Measurements from ENCODE around the gene MTFP1.
A peak's percentile ranks its signal among the peaks of the same experiment; 100 is the strongest.

Gene MTFP1, protein sequence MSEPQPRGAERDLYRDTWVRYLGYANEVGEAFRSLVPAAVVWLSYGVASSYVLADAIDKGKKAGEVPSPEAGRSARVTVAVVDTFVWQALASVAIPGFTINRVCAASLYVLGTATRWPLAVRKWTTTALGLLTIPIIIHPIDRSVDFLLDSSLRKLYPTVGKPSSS

DNA sequence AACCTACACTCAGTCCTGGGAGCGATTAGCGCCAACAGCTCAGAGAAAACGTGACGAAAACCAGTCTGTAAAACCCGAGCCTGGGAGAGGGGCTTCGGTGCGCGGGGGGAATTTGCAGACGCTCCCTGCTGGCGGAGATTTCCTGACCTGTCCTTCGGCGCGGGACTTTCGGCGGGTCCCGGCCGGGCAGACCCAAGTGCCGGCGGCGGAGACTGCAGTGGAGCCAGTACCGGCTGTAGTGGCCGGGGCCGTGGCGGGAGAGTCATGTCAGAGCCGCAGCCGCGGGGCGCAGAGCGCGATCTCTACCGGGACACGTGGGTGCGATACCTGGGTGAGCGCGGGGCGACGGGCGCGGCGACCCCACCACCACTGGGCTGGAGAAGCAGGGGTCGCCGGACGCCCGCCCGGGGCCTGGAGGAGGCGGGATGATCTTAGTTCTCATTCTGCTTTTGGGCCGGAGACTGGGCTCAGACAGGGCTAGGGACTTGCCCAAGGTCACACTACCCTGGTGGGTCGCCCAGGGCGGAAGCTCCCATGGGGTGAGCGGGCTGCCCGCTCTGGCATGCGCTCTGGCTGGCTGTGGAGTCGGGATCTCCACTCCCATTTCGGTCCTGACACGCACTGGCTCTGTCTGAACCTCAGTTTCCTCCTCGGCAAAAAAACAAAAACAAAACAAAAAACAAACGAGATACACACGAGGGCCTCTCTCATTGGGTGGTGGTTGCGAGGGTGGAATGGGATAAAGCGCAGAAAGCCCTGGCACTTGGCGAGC, at the start of gene MTFP1:
Gene MTFP1 (plus strand): TSS at position 153 of the 772 bp plus-strand sequence. CDS start 112 bp downstream, at position 265.
- intact Hi-C loops (cut with micrococcal nuclease), result loop anchor here (1.0 to 2.0 kb wide), 2 partner anchors 35 to 69 kb away; partner anchors contain the start of genes CCDC157 and SF3A1
- Mint-ChIP-seq H3K36me3 (ENCODE audit: low read depth) (peaks cover 47% of the 10 kb centered on the region), H3K4me3 (peak within 1 kb of the TSS; percentile 97), H3K27ac (peak within 1 kb of the TSS; percentile 91), H3K9me3 (no peaks in the 10 kb centered on the region), H3K4me1 (ENCODE audit: low read depth) (peaks cover 53% of the 10 kb centered on the region), H3K27me3 (no peaks in the 10 kb centered on the region)

DNA sequence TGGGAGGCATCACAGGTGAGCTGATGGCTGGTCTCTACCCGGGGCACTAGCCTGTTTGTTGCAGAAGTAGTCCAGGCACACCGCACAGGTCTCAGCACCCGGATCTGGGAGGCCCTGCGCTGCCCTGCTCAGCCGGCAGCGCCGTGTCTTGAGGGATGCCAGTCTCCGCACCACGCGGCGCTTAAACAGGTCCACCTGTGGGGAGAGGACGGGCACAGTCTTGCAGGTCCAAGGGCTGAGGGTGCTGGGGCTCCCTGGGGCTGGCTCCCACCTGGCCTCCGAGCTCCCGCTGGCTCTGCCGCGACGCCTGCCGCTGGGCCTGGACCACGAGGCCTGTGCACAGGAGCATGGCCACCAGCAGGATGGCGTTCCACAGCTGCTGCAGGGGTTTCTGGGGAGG, 45.6 kb upstream of the MTFP1 start:
- H3K4me3 Mint-ChIP-seq, result no peak overlapping the region
- H3K4me1 Mint-ChIP-seq (ENCODE audit: low read depth), result peaks cover 9% of the 10 kb centered on the region
- no peak overlapping the region for H3K27ac Mint-ChIP-seq
- H3K27me3 Mint-ChIP-seq, result no peaks in the 10 kb centered on the region
- H3K9me3 Mint-ChIP-seq, result no peaks in the 10 kb centered on the region
- intact Hi-C loops (cut with micrococcal nuclease), result loop anchor here (10.0 kb wide), 1 partner anchor 55 kb away; the partner anchor contains the start of gene TBC1D10A
- H3K36me3 Mint-ChIP-seq (ENCODE audit: low read depth), result peaks cover 52% of the 10 kb centered on the region

DNA sequence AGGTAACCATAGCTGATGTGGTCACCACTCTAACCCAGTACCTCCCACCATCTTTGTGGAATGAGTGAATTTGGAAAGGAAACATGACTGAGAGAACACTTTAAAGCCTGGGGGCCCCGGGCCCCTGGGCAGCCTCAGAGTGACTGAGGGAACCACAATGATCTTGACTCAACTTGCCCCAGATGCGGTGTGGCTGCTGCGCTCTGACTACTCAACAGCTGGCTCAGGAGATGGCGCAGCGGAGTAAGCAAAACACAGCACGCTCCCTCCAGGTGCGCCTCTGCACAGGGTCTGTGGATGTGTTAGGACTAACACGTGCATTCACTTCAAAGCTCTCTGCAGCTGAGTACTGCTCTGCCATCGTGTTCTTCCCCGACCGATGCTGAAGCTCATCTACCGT, 44.3 kb upstream of the MTFP1 start:
- peaks cover 16% of the 10 kb centered on the region for H3K4me1 Mint-ChIP-seq (ENCODE audit: low read depth)
- no peak overlapping the region for H3K4me3 Mint-ChIP-seq
- intact Hi-C loops (cut with micrococcal nuclease), result loop anchor here (10.0 kb wide), 1 partner anchor 56 kb away; the partner anchor contains the start of gene TBC1D10A
- H3K27ac Mint-ChIP-seq, result no peak overlapping the region
- H3K36me3 Mint-ChIP-seq (ENCODE audit: low read depth), result peaks cover 52% of the 10 kb centered on the region
- no peaks in the 10 kb centered on the region for H3K9me3 Mint-ChIP-seq
- H3K27me3 Mint-ChIP-seq, result peaks cover 1% of the 10 kb centered on the region

DNA sequence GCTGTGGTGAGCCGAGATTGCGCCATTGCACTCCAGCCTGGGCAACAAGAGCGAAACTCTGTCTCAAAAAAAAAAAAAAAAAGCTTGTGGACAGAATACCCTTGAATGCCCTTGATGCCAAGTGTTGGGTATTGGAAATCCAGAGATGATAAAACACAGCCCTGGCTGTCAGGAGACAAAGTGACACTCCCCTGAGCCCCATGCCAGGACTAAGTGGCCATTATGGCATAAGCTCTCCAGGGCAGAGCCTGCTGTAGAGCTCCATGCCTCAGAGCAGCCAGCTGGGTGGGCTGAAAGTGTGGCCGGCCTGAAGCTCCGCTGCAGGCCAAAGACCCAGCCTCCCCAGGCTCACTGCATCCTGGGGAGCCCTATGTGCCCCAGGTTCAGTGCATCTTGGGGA, 43.2 kb upstream of the MTFP1 start:
- intact Hi-C loops (cut with micrococcal nuclease), result loop anchor here (10.0 kb wide), 1 partner anchor 58 kb away; the partner anchor contains the start of gene TBC1D10A
- H3K36me3 Mint-ChIP-seq (ENCODE audit: low read depth), result peaks cover 49% of the 10 kb centered on the region
- H3K27me3 Mint-ChIP-seq, result peaks cover 4% of the 10 kb centered on the region

DNA sequence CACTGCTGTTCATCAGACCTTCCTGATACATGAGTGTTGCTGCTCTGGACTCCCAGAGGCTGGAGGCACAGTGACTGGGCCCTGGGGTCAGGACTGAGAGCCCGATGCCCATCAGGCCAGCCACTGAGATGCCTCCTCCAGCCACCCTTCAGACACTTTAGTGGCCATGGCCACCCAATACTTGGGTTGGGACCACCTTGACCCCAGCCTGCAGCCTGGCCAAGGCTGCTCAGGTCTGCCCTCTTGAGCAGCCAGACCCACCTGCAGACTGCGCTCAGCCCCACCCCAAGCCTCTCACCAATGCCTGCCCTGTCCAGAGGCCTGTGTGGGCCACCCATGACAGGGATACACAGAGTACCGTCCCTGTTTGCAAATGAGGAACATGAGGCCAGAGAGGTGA, 42.5 kb upstream of the MTFP1 start:
- no peaks in the 10 kb centered on the region for H3K9me3 Mint-ChIP-seq
- H3K4me3 Mint-ChIP-seq, result no peak overlapping the region
- intact Hi-C loops (cut with micrococcal nuclease), result loop anchor here (10.0 kb wide), 1 partner anchor 58 kb away; the partner anchor contains the start of gene TBC1D10A
- H3K27ac Mint-ChIP-seq, result no peak overlapping the region
- peaks cover 29% of the 10 kb centered on the region for H3K4me1 Mint-ChIP-seq (ENCODE audit: low read depth)
- peaks cover 42% of the 10 kb centered on the region for H3K36me3 Mint-ChIP-seq (ENCODE audit: low read depth)
- H3K27me3 Mint-ChIP-seq, result peaks cover 6% of the 10 kb centered on the region

More for the DNA sequence above, 43.2 kb upstream of the MTFP1 start:
- Mint-ChIP-seq H3K4me3 (no peak overlapping the region), H3K9me3 (no peaks in the 10 kb centered on the region), H3K27ac (no peak overlapping the region), H3K4me1 (ENCODE audit: low read depth) (peaks cover 26% of the 10 kb centered on the region)

DNA sequence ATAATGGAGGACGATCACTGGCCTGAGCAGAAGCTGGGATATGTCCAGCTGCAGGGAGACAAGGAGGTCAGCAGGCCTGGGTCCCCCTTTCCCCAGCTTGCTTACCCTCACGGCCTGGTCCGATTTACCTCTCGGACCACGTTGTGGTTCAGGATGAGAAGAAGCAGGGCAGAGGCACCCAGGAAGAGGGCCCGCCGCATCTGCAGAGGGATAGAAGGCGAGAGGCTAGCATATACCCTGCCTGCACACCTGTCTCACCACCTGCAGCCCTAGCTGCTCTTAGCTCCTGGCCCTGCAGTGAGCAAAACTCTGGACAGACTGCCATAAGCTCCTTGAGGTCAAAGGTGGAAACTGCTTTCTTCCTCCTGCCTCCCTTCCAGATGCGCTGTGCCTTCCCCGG, 39.6 kb upstream of the MTFP1 start:
- peaks cover 7% of the 10 kb centered on the region for H3K27me3 Mint-ChIP-seq
- no peak overlapping the region for H3K27ac Mint-ChIP-seq
- peaks cover 25% of the 10 kb centered on the region for H3K36me3 Mint-ChIP-seq (ENCODE audit: low read depth)
- peaks cover 22% of the 10 kb centered on the region for H3K4me1 Mint-ChIP-seq (ENCODE audit: low read depth)
- intact Hi-C loops (cut with micrococcal nuclease), result loop anchor here (2.0 to 10.0 kb wide), 4 partner anchors 29 to 277 kb away; partner anchors contain the start of genes CCDC157, SF3A1 and TBC1D10A
- peak overlapping the region; percentile 81 for H3K4me3 Mint-ChIP-seq
- H3K9me3 Mint-ChIP-seq, result no peaks in the 10 kb centered on the region

DNA sequence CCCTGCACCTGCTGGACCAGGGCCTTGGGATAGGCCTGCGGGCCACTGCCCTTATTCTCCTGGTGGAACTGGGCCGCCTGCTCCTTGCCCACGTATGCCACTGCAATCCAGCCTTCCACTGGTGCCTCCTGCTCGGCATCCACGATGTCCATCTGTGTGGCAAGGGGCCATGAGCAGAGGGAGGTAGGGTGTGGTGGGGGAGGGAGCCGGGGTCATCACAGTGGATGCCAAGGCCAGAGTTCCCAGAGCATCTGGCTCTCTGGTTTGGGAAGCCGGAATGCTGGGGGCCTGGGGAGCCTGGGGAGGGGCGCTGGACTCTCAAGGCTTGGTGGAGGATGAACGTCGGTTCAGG, 39.0 kb upstream of the MTFP1 start:
- no peaks in the 10 kb centered on the region for H3K9me3 Mint-ChIP-seq

DNA sequence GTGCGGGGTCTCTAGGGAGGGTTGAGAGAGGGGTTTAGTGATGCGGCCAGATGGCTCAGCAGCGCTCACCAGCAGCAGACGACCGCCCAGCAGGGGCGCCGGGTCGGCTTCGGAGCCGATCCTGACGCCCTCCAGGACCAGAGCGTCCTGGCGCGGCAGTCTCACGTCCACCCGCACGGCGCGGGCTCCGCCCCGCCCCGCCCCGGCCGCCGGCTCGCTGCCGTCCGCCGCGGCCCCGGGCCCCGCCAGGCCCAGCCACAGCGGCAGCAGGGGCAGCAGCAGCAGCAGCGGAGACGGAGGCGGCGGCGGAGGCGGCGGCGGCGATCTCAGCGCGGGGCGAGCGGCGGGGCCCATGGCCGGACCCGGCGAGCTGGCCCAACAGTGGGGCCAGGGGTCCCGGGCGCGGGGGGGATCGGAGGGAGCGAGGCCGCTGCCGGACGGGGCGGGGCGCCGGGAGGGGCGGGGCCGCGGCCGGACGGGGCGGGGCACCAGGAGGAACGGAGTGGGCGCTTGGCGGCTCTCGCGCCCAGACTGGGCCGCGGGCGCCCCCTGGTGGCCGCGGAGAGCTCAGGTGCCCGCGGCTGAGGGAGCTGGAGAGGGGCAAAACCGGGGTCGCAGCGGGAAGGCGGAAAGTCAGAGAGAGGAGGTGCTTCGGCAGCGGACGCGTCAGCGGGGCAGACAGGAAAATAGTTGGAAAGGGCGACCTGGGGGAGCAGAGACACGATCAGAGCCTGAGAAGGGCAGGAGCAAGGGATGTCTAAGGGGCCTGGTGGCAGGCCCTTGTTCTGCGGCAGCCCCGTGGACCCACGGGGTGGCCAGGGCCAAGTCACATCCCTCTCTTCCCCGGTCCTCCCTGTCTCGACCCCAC, 38.4 kb upstream of the MTFP1 start, which contains the start of gene RNF215:
Gene RNF215 (minus strand): TSS at position 452 of the 868 bp plus-strand sequence. CDS start 98 bp downstream, at position 354.
- intact Hi-C loops (cut with micrococcal nuclease), result loop anchor here (1.0 to 10.0 kb wide), 5 partner anchors 30 to 278 kb away; partner anchors contain the start of genes CCDC157, SF3A1 and TBC1D10A
- H3K27ac Mint-ChIP-seq, result peak within 1 kb of the TSS; percentile 37
- H3K4me1 Mint-ChIP-seq (ENCODE audit: low read depth), result peaks cover 20% of the 10 kb centered on the region
- peaks cover 14% of the 10 kb centered on the region for H3K36me3 Mint-ChIP-seq (ENCODE audit: low read depth)
- peak within 1 kb of the TSS; percentile 81 for H3K4me3 Mint-ChIP-seq
- peaks cover 7% of the 10 kb centered on the region for H3K27me3 Mint-ChIP-seq
- no peaks in the 10 kb centered on the region for H3K9me3 Mint-ChIP-seq

More for the DNA sequence above, 39.0 kb upstream of the MTFP1 start:
- intact Hi-C loops (cut with micrococcal nuclease), result loop anchor here (2.0 to 10.0 kb wide), 4 partner anchors 30 to 278 kb away; partner anchors contain the start of genes CCDC157, SF3A1 and TBC1D10A
- Mint-ChIP-seq H3K4me1 (ENCODE audit: low read depth) (peaks cover 20% of the 10 kb centered on the region), H3K4me3 (peak overlapping the region; percentile 81), H3K27me3 (peaks cover 7% of the 10 kb centered on the region), H3K36me3 (ENCODE audit: low read depth) (peaks cover 18% of the 10 kb centered on the region), H3K27ac (peak overlapping the region; percentile 37)

DNA sequence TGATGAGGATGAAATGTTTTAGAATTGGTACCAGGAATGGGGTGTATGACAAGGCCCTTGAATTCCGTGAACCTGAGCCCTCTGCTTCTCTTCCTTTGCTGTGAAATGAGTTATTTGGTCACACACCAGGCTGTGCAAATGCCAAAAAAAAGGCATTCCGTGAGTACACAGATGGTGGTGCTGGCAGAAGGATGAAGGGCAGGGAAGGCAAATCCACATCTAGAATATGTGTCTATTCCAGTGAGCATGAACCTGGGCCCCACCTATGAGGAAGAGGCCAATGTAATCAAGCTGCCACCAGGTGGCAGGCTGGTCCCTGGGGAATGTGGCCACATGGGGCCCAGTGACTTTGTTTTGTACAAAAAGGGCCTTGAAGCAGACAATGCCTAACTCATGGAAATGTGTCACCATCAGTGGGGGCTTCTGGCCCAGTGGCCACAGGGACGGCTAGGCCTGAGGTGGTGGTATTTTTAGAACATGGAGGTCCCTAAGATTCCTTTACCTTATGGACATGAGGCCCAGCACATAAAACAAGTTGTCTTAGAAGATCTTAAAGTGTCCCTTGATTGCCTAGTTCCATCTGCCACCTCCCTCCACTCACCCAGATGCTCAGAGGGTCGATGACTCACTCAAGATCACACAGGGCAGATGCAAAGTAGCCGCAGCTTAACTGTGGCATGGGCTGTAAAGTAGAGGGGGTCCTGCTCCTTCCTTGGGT, 34.4 kb upstream of the MTFP1 start:
- intact Hi-C loops (cut with micrococcal nuclease), result loop anchor here (1.0 kb wide), 2 partner anchors 35 to 94 kb away; no protein-coding TSS in a partner anchor
- H3K36me3 Mint-ChIP-seq (ENCODE audit: low read depth), result no peaks in the 10 kb centered on the region
- no peak overlapping the region for H3K27ac Mint-ChIP-seq
- H3K4me1 Mint-ChIP-seq (ENCODE audit: low read depth), result peaks cover 21% of the 10 kb centered on the region
- H3K27me3 Mint-ChIP-seq, result peaks cover 23% of the 10 kb centered on the region
- H3K9me3 Mint-ChIP-seq, result no peaks in the 10 kb centered on the region
- no peak overlapping the region for H3K4me3 Mint-ChIP-seq

DNA sequence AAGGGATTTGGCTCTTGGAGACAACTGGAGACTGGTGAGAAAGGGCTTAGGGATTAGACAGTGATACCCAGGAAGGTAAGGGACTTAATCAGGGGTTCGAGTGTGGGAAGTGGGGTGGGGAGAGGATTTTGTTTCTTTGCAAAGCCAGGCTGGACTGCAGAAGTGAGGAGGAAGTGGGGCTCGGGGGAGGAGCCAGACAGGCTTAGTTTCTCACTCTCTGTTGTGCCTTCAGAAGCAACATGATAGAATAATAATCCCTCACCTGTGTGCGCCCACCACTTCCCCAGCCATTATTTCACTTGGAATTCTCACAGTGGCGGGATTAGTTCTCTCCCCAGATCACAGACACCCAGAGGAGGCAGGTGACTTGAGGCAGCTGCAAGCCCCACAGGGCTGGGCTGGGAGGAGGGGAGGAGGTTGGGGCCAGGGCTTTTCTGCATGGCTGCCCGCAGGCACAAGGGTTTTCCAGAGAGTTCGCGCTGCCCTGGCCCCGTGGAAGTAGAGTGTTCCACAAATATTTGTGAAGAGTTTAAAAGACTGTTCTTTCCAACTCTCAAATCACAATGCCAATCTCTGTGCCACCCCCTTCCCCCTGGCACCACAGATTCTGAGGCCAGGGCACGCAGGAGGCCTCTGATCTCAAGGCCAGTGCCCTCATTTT, 32.8 kb upstream of the MTFP1 start:
- intact Hi-C loops (cut with micrococcal nuclease), result no loop called here
- Mint-ChIP-seq H3K9me3 (no peaks in the 10 kb centered on the region), H3K27me3 (peaks cover 33% of the 10 kb centered on the region), H3K36me3 (ENCODE audit: low read depth) (no peaks in the 10 kb centered on the region), H3K4me1 (ENCODE audit: low read depth) (peaks cover 16% of the 10 kb centered on the region), H3K4me3 (no peak overlapping the region), H3K27ac (no peak overlapping the region)

DNA sequence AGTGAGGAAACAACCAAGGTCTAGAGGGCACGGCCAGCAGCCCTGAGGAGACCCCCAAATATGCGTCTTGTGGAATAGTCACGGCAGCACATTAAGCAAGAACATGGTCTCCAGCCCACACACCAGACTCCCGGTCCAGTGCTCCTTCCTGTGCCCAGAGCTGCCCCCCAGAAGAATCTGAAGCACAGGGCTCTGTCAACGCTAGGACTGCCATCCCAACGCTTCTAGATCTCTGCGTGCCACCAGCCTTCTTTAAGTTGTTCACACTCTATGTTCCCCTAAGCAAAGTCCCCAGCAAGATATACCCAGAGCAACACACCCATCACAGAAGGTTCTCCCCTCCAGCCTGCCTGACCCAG, 32.3 kb upstream of the MTFP1 start:
- Mint-ChIP-seq H3K36me3 (ENCODE audit: low read depth) (no peaks in the 10 kb centered on the region), H3K4me1 (ENCODE audit: low read depth) (peaks cover 21% of the 10 kb centered on the region), H3K27me3 (peaks cover 37% of the 10 kb centered on the region), H3K27ac (no peak overlapping the region), H3K4me3 (no peak overlapping the region), H3K9me3 (no peaks in the 10 kb centered on the region)
- intact Hi-C loops (cut with micrococcal nuclease), result no loop called here

DNA sequence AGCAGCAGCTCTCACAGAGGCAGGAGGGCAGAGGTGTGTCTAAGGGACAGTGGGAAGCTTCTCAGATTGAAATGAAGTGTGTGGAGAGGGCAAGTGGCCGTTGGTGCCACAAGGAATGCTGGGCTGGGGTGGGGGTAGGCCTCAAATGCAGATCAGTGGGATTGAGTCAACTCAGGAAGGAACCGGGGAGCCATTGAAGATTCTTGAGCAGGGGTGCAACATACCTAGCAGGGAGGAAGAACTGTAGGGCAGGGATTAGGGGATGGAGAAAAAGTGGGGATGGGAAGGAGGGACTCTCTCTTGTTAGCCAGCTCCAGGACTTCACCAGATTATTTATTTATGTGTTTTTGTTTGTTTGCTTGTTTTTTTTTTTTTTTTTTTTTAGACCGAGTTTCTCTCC, 31.7 kb upstream of the MTFP1 start:
- peaks cover 43% of the 10 kb centered on the region for H3K27me3 Mint-ChIP-seq
- H3K9me3 Mint-ChIP-seq, result no peaks in the 10 kb centered on the region
- no peak overlapping the region for H3K27ac Mint-ChIP-seq
- H3K36me3 Mint-ChIP-seq (ENCODE audit: low read depth), result no peaks in the 10 kb centered on the region
- peaks cover 22% of the 10 kb centered on the region for H3K4me1 Mint-ChIP-seq (ENCODE audit: low read depth)
- intact Hi-C loops (cut with micrococcal nuclease), result no loop called here
- H3K4me3 Mint-ChIP-seq, result no peak overlapping the region

All from dendritic cell treated with granulocyte-macrophage colony-stimulating factor and Interleukin-4, amounts not matched to agents 40 ng/mL and 50 ng/mL, for 4 days (primary cell).